ENCODE measurements around the gene SLC25A13. TPM values are rescaled to one million over a fixed set of nuclear protein-coding genes. Genes with fewer than 3 reads are reported as not detected.

Gene SLC25A13
- total RNA-seq, 1 experiment from 2014 or later, result 196 TPM

DNA sequence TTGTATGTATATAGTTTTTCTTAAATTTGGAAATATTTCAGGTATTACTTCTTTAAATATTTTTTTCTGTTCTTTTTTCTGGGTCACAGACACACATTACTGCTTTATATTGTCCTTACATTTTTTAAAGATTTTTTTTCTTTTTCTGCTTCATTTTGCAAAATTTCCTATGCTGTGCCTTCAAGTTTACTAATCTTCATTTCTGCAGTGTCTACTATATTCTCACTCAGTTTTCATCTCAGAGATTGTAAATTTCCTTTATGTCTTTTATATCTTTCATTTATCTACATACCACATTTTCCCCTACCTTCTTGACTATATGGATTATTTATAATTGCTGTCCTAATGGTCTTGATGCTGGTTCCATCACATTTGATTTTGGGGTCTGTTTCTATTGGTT lies 210.5 kb downstream of the SLC25A13 start:
- in situ Hi-C loops (cut with HindIII; ENCODE audit: low pct_unique_long_range_greater_than_20kb, low sequenced_read_pairs), result no loop called here

DNA sequence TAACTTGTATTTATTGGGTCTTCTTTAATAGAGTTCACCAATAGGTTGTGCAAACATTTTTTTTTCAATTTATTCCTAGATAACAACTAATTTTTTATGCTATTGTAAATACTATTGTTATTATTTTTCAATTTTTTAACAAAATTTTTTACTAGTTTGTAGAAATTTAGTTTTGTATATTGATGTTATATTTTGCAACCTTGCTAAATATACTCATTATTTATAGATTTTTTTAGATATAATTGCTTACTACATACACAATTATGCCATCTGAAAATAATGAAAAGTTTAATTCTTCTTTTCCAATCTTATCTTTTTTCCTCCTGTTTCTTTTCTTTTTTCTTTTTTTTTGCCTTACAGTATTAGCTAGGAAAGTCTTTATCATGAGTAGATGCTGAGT lies 216.9 kb downstream of the SLC25A13 start:
- in situ Hi-C loops (cut with HindIII; ENCODE audit: low pct_unique_long_range_greater_than_20kb, low sequenced_read_pairs), result no loop called here
- no peak for DNase-seq (ENCODE audit: low read depth, low spot score)

More for the DNA sequence above, 210.5 kb downstream of the SLC25A13 start:
- DNase-seq (ENCODE audit: low read depth, low spot score), result no peak

DNA sequence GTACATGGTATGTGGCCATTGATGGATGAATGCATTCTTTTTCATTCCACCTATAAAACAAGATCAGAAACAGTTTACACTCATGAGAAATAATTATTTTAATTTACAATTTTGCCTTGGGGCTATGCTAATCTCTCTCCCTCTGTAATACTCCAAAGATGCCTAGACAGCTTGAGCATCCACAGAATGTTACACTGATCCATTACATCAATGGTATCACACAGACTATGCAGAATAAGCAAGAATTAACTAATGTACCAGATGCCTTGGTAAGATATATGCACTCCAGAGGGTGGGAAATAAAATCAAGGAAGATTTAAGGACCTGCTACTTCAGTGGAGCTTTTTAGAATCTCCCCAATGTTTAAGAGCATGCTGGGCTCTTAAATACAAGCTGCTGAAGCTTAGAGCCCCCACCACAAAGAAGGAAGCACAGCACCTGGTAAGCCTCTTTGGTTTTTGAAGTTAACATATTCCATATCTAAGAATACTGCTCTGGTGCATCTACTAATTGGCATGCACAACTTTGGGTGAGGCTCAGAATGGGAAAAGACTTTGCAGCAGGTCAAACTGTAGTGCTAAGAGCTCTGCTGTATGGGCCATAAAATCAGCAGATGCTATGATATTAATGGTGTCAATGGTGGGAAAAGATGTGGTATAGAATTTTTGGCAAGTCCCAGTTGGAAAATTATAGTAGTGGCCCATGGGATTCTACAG lies 219.6 kb downstream of the SLC25A13 start:
- DNase-seq (ENCODE audit: low read depth, low spot score), result no peak
- in situ Hi-C loops (cut with HindIII; ENCODE audit: low pct_unique_long_range_greater_than_20kb, low sequenced_read_pairs), result no loop called here

DNA sequence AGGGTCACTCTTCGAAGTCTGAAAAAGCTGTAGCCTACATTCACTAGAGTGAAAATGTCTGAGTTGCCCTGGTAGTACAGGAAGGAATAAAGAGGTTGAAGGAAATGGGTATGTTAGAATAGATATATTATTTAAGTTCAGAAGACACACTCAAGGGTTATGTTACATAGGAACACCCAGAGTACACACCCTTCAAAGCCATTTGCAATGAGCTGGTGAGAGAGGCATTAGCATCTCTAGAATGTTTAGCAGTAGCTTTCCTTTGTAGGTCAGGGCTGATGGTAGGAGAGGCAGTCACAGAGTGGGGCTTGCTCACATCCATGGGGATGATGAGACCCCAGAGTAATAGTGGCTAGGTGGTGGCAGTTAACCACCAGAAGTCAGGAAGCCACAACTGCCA lies 221.2 kb downstream of the SLC25A13 start:
- no peak for DNase-seq (ENCODE audit: low read depth, low spot score)
- in situ Hi-C loops (cut with HindIII; ENCODE audit: low pct_unique_long_range_greater_than_20kb, low sequenced_read_pairs), result no loop called here

DNA sequence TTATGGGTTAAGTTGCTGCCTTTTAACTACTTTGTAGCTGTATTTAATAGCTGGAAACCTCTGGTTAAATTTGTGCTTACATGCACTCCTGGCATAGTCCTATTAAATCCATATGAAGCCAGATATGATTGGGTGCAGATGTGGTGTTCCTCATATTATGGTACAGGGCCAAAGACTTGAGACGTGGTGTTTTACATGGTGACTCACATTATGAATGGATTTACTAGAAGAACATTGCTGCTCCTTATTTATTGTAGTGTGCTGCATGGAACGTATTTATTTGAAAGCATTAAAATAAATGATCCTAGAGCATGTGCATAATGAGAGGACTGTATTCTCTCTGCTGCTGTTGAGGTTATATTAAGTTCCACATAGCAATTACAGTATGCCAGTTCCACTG lies 224.1 kb downstream of the SLC25A13 start:
- DNase-seq (ENCODE audit: low read depth, low spot score), result no peak
- in situ Hi-C loops (cut with HindIII; ENCODE audit: low pct_unique_long_range_greater_than_20kb, low sequenced_read_pairs), result no loop called here

DNA sequence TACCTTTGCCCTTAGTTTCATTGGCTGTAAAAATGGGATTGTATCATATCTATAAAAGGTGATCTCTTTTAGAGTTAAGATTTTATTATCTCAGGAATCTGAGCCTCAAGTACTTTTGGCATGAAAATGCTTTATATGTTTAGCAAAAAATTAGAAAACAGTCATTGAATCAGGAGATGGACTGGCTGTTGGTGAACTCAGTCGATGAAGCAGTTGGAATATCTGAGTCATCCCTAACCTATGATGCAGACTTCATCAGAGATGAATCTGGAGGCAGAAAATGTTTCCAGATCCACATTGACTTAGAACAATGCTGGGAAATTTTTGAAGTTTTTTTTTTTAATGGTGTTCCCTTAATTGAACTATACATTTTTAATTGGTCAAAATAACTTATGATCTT lies 228.5 kb downstream of the SLC25A13 start:
- DNase-seq (ENCODE audit: low read depth, low spot score), result no peak
- in situ Hi-C loops (cut with HindIII; ENCODE audit: low pct_unique_long_range_greater_than_20kb, low sequenced_read_pairs), result no loop called here

DNA sequence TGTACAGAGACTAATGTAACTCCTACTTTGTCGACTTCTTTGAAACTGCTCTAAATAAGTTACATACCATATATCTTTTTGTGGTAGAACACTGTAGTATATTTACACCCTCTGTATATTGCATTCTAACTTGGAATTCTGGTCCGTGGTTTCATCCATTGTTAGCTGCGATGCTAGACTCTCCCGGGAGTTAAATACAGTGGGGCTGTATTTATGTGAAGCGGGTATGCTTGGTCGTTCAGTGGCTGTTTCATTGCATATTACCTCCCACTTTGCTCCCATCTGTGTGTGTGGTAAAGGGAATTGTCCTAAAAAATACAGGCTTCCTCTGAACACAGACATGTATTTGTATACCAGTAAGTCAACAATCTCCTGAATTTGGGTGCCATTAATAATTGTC lies 231.1 kb downstream of the SLC25A13 start:
- in situ Hi-C loops (cut with HindIII; ENCODE audit: low pct_unique_long_range_greater_than_20kb, low sequenced_read_pairs), result no loop called here

DNA sequence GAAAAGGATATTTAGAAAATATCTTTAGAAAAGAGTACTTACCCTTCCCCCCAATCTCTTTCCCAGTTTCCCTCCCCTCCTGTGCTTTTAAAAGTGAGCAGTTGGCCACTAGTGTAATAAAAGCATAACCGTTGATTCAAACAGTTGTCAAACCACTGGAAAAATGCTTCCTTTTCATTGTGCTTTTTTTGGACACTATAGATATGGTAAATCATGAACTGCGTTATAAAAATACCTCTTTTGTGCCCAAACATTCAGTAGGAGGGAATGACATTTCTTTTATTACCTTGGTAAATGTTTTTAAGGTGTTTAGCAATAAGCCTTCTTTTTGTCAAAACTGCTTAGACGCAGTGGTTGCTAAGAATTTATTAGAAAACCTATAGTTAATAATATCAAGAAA lies 232.4 kb downstream of the SLC25A13 start:
- in situ Hi-C loops (cut with HindIII; ENCODE audit: low pct_unique_long_range_greater_than_20kb, low sequenced_read_pairs), result no loop called here
- DNase-seq (ENCODE audit: low read depth, low spot score), result no peak

More for the DNA sequence above, 231.1 kb downstream of the SLC25A13 start:
- DNase-seq (ENCODE audit: low read depth, low spot score), result no peak

DNA sequence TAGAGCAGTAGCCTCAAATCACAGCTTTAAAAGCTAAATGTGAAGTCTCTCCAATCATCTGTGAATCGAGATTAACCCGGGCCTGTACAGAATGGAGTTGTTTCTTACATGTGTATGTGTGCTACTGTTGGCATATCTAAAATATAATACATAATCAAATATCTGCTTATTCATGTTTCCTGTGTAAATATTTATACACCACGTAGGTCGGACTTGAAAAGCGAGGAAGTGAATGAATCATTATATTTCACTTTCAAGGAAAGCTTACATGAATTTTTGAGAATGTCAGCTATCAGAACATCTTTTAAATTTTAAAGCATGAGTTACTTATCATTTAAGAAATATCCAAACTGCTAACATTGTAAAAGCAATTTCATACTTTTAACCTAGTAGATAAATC lies 233.3 kb downstream of the SLC25A13 start:
- in situ Hi-C loops (cut with HindIII; ENCODE audit: low pct_unique_long_range_greater_than_20kb, low sequenced_read_pairs), result no loop called here
- no peak for DNase-seq (ENCODE audit: low read depth, low spot score)

DNA sequence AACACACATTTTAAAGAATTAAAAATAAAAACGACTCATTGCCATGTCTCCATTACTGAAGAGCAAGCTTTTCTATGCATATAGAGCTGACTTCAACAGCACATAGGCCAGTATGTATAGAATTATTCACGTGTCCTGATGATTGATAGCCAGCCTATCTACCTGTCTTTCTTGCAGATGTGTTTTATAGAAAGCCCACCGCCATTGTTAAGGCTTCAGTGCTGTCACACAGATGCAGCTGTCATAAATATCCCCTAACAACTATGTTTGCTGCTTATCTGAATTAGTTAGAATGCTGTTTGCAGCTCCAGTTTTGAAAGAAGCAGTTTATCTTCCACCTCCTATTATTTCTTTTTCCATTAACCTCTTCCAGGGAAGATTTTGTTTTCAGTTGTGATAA lies 235.9 kb downstream of the SLC25A13 start:
- in situ Hi-C loops (cut with HindIII; ENCODE audit: low pct_unique_long_range_greater_than_20kb, low sequenced_read_pairs), result no loop called here
- DNase-seq (ENCODE audit: low read depth, low spot score), result no peak

DNA sequence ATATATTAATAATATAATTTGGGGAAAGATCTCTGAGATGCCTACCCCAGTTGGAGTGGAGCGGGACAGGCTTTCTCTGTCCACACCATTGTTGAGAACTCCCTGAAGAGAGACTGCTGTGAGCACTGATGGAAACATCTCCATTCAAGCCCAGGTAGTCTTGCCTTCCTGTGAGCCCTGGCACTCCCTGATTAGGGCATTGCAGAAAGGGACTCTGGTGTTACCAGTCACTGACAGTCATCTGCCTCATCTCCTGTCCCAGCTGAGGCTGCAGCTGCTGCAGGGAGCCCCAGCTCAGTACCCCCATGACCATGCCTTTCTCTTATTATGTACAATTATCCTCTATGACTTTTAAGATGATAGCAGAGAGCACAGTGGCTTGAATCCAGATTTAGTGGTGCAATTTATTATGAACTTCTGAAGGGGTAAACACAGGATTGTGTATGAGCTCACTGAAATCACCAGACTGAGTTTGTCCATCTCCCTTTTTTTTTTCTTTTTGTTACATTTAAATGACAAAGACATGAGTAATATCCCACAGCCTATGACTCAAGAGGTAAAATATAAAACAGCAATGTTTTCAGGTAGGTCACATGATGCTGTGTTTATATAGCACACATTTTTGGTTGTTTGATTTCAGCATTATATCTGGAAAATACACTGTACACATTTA lies 236.9 kb downstream of the SLC25A13 start:
- in situ Hi-C loops (cut with HindIII; ENCODE audit: low pct_unique_long_range_greater_than_20kb, low sequenced_read_pairs), result no loop called here
- no peak for DNase-seq (ENCODE audit: low read depth, low spot score)

DNA sequence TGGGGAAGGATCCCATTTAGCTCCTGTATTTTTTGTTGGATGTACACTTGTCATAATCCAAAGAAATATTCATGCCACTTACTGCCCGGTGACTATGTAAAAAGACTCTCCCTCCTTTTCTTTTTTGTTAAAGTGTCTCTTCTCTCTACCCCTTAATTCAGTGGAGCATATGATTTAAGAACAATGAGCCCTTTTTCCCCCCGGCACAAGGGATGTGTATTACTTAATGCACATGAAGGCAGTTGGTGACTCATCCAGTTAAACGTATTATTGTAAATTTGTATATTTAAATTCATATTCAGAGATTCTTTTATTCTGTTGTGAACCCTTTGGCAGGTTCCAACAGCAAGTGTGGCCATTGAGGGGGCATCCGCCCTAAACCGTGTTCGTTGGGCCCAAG lies 241.9 kb downstream of the SLC25A13 start:
- DNase-seq (ENCODE audit: low read depth, low spot score), result peak; percentile 88
- in situ Hi-C loops (cut with HindIII; ENCODE audit: low pct_unique_long_range_greater_than_20kb, low sequenced_read_pairs), result no loop called here

DNA sequence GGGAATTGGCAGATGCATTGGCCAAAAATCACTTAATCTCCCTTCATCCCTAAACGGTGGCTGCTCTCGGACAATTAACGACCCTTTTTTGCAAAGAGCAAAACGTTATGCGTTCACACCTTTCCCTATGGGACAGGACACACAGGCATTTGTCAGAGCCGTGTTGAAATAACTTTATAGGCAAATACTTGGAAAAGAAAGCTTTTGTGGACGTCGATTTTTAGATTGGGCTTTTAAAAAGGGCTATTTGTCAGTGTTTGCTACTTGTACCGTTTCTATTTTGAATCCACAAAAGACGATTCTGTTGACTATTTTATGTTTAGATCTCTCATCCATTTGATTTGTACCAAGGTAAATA lies 245.6 kb downstream of the SLC25A13 start:
- in situ Hi-C loops (cut with HindIII; ENCODE audit: low pct_unique_long_range_greater_than_20kb, low sequenced_read_pairs), result no loop called here
- no peak for DNase-seq (ENCODE audit: low read depth, low spot score)

DNA sequence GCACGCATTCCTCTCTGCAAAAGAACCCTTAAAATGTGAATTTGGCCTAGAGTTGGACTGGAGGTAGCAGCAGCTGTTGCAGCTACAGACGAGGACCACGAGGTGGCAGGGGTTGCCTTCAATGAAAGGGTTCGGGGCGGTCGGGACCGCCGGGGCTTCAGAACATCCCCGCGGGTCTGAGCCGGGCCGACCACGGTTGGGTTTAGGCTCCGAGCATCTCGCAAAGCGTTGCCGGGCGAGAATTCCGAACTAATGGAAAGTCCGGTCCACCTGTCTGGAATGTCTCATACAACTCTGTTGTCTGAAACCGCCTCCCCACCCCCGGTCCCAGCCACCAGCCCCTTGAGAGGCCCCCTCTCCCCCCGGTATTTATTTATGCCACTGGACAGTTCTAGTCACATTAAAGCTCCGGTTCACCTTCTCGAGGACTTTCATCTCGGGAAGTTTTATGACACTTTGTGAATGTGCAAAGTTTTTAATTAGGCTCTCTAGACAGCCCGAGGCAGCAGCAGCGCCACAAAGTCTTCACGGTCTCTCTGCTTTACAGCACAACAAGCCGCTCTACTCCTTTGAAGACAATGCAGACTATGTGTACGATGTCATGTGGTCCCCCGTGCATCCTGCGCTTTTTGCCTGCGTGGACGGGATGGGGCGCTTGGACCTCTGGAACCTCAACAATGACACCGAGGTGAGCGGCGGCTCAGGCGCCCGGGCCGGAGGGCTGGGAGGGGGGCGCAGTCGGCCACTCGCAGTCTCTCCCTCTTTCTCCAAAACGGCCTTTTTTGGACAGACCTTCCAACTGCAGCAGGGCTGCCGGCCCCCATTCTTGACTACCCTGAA lies 246.2 kb downstream of the SLC25A13 start:
- DNase-seq (ENCODE audit: low read depth, low spot score), result peak; percentile 87
- in situ Hi-C loops (cut with HindIII; ENCODE audit: low pct_unique_long_range_greater_than_20kb, low sequenced_read_pairs), result no loop called here

DNA sequence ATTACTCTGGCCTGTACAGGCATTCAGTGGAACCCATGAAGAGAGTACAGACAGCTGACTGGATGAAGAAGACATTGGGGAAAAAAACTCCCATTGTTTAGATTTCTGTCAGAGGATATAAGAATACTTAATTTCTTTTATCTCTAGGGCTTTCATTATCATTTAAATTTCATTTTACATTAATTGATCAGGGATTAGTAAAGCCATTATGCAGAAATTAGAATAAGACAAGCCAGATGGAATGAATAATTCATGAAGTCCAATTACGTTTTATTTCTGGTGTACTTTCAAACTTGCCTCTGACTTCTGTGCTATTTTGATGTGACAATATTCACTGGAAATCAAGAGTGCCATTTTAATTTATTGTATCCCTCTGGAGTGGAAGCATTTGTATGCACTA lies 247.0 kb downstream of the SLC25A13 start:
- in situ Hi-C loops (cut with HindIII; ENCODE audit: low pct_unique_long_range_greater_than_20kb, low sequenced_read_pairs), result no loop called here
- no peak for DNase-seq (ENCODE audit: low read depth, low spot score)

Measured in SK-MEL-5 (cell line).